Esophagus (tissue), 2 donors: ENCODE results near the gene PTMA. TPM values are rescaled to one million over a fixed set of nuclear protein-coding genes. Genes with fewer than 3 reads are reported as not detected.
"Not testable (repeated sequence)": the region's sequence is repeated elsewhere in the genome, so short reads cannot be mapped to it uniquely, and the experiment has no call there.

Experiments
- H3K27ac ChIP-seq, 2 donors: one replicate each; pipeline ENCODE4 v1.5.1; 2013; ENCODE audit warnings: low read depth in 2 of 2, mild to moderate bottlenecking in 2 of 2, inconsistent platforms in 1 of 2, low read length in 1 of 2, moderate library complexity in 1 of 2
- H3K27me3 ChIP-seq, 2 donors: one replicate each; pipeline ENCODE4 v1.6.1; 2013; ENCODE audit warnings: low read length in 2 of 2, control low read depth in 1 of 2, mild to moderate bottlenecking in 1 of 2; ENCODE audit not compliant: insufficient read depth in 2 of 2, control insufficient read depth in 1 of 2
- H3K36me3 ChIP-seq, 2 donors: one replicate each; pipeline ENCODE4 v1.6.1; 2013; ENCODE audit warnings: low read length in 1 of 2; ENCODE audit not compliant: control insufficient read depth in 2 of 2, insufficient read depth in 2 of 2
- H3K4me1 ChIP-seq, 2 donors: one replicate each; pipeline ENCODE4 v1.6.1; 2013; ENCODE audit warnings: low read length in 1 of 2; ENCODE audit not compliant: control insufficient read depth in 2 of 2, insufficient read depth in 2 of 2
- H3K4me3 ChIP-seq, 2 donors: one replicate each; pipeline ENCODE4 v1.5.1; 2013; ENCODE audit warnings: low read length in 2 of 2, mild to moderate bottlenecking in 2 of 2, low read depth in 1 of 2, moderate library complexity in 1 of 2
- H3K9me3 ChIP-seq, 2 donors: one replicate each; pipeline ENCODE4 v1.6.1; 2013; ENCODE audit warnings: mild to moderate bottlenecking in 2 of 2, low read depth in 1 of 2, low read length in 1 of 2, moderate library complexity in 1 of 2; ENCODE audit not compliant: control insufficient read depth in 2 of 2, insufficient read depth in 1 of 2
- WGBS, 2 donors: extraction: QIAGEN DNeasy Blood & Tissue Kit; methylation state at CpG; one replicate each; pipeline ENCODE4 v1.1.7; 2013; 5-methylcytosine and 5-hydroxymethylcytosine counted together
- polyA plus RNA-seq, 2 donors: library from polyadenylated mRNA; stranded (reverse); fragments of 200-250 nt; gene quantifications; one replicate each; pipeline ENCODE4 v1.2.3, GENCODE V29; 2013
- donor health status: healthy with polysubstance abuse.
- donor health status: Bipolar disorder and iron deficiency.

The PTMA gene
- polyA plus RNA-seq, 2 donors: 1,139 to 1,606 TPM

GRCh38 chr2:231725476-231725875 is 17.2 kb downstream of the PTMA start:
- peaks cover 0 to 2% of the 10 kb centered on the region in 2 donors for H3K4me1 ChIP-seq
- H3K9me3 ChIP-seq: no peaks in the 10 kb centered on the region
- H3K27ac ChIP-seq: no peak overlapping the region
- WGBS, 2 donors: 75 to 88% methylated on average over 10 of the region's 10 CpGs
- no peak overlapping the region for H3K4me3 ChIP-seq
- no peaks in the 10 kb centered on the region for H3K27me3 ChIP-seq
- no peaks in the 10 kb centered on the region for H3K36me3 ChIP-seq

GRCh38 chr2:231726276-231726675 is 18.0 kb downstream of the PTMA start:
- Histone ChIP-seq H3K36me3 (no peaks in the 10 kb centered on the region), H3K27me3 (no peaks in the 10 kb centered on the region), H3K4me1 (peaks cover 0 to 2% of the 10 kb centered on the region in 2 donors), H3K4me3 (no peak overlapping the region), H3K27ac (no peak overlapping the region), H3K9me3 (no peaks in the 10 kb centered on the region)
- WGBS, 2 donors: 87 to 88% methylated on average over 8 of the region's 8 CpGs

DNA sequence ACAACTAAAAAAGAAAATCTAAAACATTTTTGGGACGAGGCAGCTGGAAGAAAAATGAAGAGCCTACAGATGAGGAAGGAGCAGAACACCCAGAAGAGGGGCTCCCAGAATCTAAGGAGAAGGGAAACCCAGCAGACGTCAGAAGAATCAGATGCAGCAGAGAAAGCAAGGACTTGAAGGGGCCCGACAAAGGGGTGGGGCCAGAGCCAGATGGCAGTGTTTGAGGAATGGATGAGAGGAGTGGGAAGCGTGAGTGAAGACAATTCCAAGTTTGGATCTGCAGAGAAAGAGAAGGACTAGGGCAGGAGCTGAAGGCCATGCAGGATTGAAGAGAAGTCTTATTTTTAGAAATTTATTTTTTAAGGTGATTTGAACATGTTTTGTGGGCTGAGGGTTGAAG is 19.3 kb downstream of the PTMA start:
- no peak overlapping the region for H3K4me3 ChIP-seq
- peaks cover 0 to 2% of the 10 kb centered on the region in 2 donors for H3K36me3 ChIP-seq
- H3K27ac ChIP-seq: no peak overlapping the region
- H3K27me3 ChIP-seq: no peaks in the 10 kb centered on the region
- WGBS, 2 donors: 63% methylated on average over 4 of the region's 4 CpGs
- H3K4me1 ChIP-seq: no peaks in the 10 kb centered on the region
- no peaks in the 10 kb centered on the region for H3K9me3 ChIP-seq

DNA sequence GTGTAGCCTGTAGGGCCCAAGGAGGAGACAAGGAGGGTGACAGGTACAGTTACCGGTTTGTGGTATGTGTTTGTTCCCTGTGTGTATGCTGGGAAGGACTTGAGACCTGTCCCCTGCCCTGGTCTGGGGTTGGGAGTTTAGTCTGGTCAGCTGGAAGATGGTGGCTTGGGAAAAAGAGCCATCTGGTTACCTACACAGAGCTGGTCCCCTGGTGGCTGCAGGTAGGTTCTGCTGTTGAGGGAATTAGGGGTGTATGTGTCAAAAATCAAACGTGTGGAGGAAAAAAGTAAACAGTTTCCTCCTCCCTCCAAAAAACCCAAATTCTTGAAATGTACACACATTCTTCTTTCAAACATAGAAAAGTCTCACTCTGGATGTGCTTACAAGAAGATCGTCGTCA is 24.3 kb downstream of the PTMA start:
- H3K4me1 ChIP-seq: no peaks in the 10 kb centered on the region
- H3K27me3 ChIP-seq: no peaks in the 10 kb centered on the region
- 77 to 80% methylated on average over 4 of the region's 4 CpGs for WGBS, 2 donors
- H3K36me3 ChIP-seq: peaks cover 2% of the 10 kb centered on the region in 2 donors
- no peak overlapping the region for H3K27ac ChIP-seq
- H3K4me3 ChIP-seq: no peak overlapping the region
- H3K9me3 ChIP-seq: no peaks in the 10 kb centered on the region

DNA sequence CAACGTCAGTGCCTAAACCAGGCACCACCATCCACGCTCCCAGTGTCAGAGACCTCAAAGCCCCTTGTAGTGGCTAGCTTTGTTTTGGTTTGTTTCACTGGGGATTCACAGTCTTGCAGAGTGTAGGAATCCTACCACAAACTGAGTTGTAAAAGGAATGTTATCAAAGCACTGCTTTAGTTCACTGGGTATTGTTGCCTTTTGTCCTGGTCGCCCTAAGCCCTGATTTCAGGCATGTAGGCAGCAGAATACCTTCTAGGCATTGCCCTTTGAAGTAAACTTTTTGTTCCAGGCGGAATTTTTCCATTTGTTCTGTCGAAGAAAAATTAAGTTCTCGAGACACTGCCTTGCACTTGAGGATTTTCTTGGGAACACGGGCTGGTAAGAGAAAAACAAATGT is 29.4 kb downstream of the PTMA start:
- no peak overlapping the region for H3K27ac ChIP-seq
- no peaks in the 10 kb centered on the region for H3K4me1 ChIP-seq
- H3K27me3 ChIP-seq: no peaks in the 10 kb centered on the region
- H3K36me3 ChIP-seq: peaks cover 0 to 4% of the 10 kb centered on the region in 2 donors
- H3K4me3 ChIP-seq: no peak overlapping the region
- no peaks in the 10 kb centered on the region for H3K9me3 ChIP-seq
- 92 to 93% methylated on average over 7 of the region's 7 CpGs for WGBS, 2 donors

DNA sequence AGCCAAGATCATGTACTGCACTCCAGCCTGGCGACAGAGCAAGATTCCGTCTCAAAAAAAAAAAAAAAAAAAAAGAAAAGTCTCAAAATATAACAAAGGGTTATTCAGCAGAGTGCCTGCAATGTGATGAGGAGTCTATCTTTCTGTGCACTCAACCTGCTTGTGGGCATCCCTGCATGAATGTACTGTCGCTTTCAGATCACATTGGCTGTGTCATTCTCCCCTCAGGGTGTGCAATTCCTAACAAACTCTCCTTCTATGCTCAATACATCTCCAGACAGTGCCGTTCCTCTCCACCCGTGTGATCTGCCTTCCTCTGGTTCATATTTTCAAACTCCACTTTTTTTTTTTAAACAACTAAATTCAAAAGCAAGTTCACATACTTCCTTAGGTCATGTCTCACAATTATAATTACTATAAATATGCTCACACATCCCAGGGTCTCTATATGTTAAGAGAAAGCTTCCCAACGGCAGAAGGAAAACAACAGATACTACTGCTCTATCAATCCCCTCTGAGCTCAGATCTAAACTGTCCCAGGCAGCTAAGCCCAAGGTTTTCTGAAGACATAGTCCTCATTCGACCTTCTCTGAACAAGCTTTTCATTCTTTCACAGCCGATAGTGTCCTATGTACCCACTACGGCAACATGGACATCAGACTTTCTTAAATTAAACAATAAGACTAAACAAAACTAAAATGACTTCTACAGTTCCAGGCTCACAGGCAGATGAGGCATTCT is 35.2 kb downstream of the PTMA start:
- Histone ChIP-seq H3K27me3 (no peaks in the 10 kb centered on the region), H3K4me1 (no peaks in the 10 kb centered on the region), H3K9me3 (no peaks in the 10 kb centered on the region), H3K36me3 (no peaks in the 10 kb centered on the region), H3K4me3 (no peak overlapping the region), H3K27ac (no peak overlapping the region)
- whole genome bisulfite sequencing, 2 donors: 63 to 66% methylated on average over 9 of the region's 9 CpGs

DNA sequence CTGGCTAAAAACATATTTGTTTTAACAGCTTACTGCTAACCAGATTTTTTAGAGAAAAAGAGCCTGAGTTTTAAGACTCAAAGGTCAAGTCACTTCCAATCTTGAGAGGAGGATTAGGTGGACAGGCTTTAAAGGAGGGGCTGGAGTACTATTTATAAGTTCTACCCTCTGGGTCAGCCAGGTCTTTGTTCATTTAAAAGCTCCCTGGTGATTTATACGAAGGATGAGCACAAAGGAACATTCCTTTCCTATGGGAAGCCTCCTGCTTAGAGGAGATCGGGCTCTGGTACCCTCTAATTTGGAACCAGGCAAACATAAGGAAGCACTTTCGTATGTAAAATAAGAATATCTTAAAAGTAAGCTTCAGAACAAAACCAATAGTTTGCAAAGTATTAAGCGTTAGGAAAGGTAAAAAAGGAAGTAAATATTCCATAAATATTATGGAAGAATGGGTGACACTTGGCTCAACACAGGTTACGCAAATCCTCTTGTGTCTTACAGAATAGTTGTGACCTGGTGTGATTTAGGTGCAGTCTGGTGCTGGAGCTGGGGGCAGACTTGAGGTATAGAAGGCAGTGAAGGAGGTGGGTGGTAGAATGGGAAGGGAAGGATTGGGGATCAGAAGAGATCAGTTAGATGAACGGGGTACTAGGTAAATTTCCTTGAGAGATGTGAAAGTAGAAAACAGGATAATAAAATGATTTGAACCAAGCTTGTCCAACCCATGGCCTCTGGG is 37.1 kb downstream of the PTMA start:
- Histone ChIP-seq H3K4me1 (no peaks in the 10 kb centered on the region), H3K27ac (no peak overlapping the region), H3K4me3 (no peak overlapping the region), H3K36me3 (no peaks in the 10 kb centered on the region), H3K27me3 (no peaks in the 10 kb centered on the region), H3K9me3 (no peaks in the 10 kb centered on the region)
- WGBS, 2 donors: 77 to 78% methylated on average over 6 of the region's 6 CpGs

DNA sequence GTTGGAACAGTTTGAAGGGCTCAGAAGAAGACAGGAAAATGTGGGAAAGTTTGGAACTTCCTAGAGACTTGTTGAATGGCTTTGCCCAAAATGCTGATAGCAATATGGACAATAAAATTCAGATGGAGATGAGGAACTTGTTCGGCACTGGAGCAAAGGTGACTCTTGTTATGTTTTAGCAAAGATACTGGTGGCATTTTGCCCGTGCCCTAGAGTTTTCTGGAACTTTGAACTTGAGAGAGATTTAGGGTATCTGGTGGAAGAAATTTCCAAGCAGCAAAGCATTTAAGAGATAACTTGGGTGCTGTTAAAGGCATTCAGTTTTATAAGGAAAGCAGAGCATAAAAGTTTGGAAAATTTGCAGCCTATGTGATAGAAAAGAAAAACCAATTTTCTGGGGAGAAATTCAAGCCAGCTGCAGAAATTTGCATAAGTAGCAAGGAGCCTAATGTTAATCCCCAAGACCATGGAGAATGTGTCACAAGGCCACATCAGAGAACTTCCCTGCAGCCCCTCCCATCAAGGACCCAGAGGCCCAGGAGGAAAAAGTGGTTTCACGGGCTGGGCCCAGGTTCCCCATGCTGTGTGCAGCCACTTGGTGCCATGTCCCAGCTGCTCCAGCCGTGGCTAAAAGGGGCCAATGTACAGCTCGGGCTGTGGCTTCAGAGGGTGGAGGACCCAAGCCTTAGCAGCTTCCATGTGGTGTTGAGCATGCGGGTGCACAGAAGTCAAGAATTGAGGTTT is 40.0 kb downstream of the PTMA start:
- 82 to 91% methylated on average over 6 of the region's 6 CpGs for WGBS, 2 donors
- H3K27me3 ChIP-seq, H3K4me1 ChIP-seq, H3K9me3 ChIP-seq, H3K36me3 ChIP-seq, H3K4me3 ChIP-seq, H3K27ac ChIP-seq: not testable (repeated sequence)

DNA sequence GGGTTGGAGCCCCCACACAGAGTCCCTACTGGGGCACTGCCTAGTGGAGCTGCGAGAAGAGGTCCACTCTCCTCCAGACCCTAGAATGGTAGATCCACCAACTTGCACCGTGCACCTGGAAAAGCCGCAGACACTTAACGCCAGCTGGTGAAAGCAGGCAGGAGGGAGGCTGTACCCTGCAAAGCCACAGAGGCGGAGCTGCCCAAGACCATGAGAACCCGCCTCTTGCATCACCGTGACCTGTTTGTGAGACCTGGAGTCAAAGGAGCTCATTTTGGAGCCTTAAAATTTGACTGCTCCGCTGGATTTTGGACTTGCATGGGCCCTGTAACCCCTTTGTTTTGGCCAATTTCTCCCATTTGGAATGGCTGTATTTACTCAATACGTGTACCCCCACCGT is 40.7 kb downstream of the PTMA start:
- H3K9me3 ChIP-seq, H3K27ac ChIP-seq, H3K4me3 ChIP-seq, H3K27me3 ChIP-seq, H3K36me3 ChIP-seq, H3K4me1 ChIP-seq: not testable (repeated sequence)
- 91 to 94% methylated on average over 10 of the region's 10 CpGs for WGBS, 2 donors
